K562 (cell line): ENCODE results near the gene SELENOO. TPM values are rescaled to one million over a fixed set of nuclear protein-coding genes. Genes with fewer than 3 reads are reported as not detected.

Experiments
- CBFA2T2 ChIP-seq: fragments of 450-650 bp; conservative IDR thresholded peaks from 2 replicates; pipeline ENCODE4 v1.6.1; 2017; ENCODE audit warnings: mild to moderate bottlenecking
- CREM ChIP-seq: IDR thresholded peaks from 2 replicates; pipeline ENCODE4 v1.6.1; 2014; ENCODE audit warnings: antibody characterized with exemption, low read depth
- MNT ChIP-seq, 2 experiments: fragments of 450-650 bp; conservative IDR thresholded peaks; 2 replicates each; pipeline ENCODE4 v1.6.1; 2017; ENCODE audit warnings: mild to moderate bottlenecking in 2 of 2, moderate library complexity in 2 of 2
- TFAM ChIP-seq: fragments of 250-450 bp; sonication (Bioruptor Pico); conservative IDR thresholded peaks from 2 replicates; pipeline ENCODE4 v1.5.0; 2021; ENCODE audit warnings: mild to moderate bottlenecking, moderate library complexity
- UBTF ChIP-seq, 2 experiments: IDR thresholded peaks; 2 replicates each; pipeline ENCODE4 v1.6.1; 2012; ENCODE audit warnings: improper control_type of control experiment in 2 of 2, low read depth in 2 of 2, low read length in 2 of 2, borderline replicate concordance in 1 of 2
- ZNF561 ChIP-seq: fragments of 450-650 bp; formaldehyde crosslinking; conservative IDR thresholded peaks from 2 replicates; pipeline ENCODE4 v1.4.0; 2020; ENCODE audit warnings: mild to moderate bottlenecking, moderate library complexity
- ZNF57 ChIP-seq: fragments of 450-650 bp; formaldehyde crosslinking; IDR thresholded peaks from 2 replicates; pipeline ENCODE4 v1.4.0; 2020; ENCODE audit warnings: mild to moderate bottlenecking, moderate library complexity
- polyA plus RNA-seq, 8 experiments: library from polyadenylated mRNA; depleted of rRNA in 4 of 8; stranded (reverse) in 5 of 8; unstranded in 3 of 8; fragments of >200 nt; fragmentation: Nextera tagmentation in 2 of 8; fragmentation: Illumina TruSeq in 1 of 8; extraction: Ambion mirVana in 2 of 8; extraction: Trizol in 1 of 8; gene quantifications; 2 replicates each; pipeline versions ENCODE4 v1.2.1 to v1.2.3, GENCODE V29; 2011 to 2014; ENCODE audit warnings: inconsistent platforms in 1 of 8, missing spikeins in 1 of 8
- total RNA-seq, 7 experiments: library from RNA; depleted of rRNA in 6 of 7; stranded (reverse); fragments of >200 nt in 6 of 7; fragmentation: Illumina TruSeq in 2 of 7; extraction: Trizol in 2 of 7; gene quantifications; 2 replicates each; pipeline versions ENCODE4 v1.2.1 to v1.2.3, GENCODE V29; 2011 to 2021; ENCODE audit warnings: low replicate concordance in 1 of 7

Gene SELENOO
- total and polyA plus RNA-seq, 9 of the 15 experiments (the other 6 are each of a cell fraction or from before 2014, with no cell fraction given) = 0.37 to 24.9 (median 8.3) TPM

GRCh38 chr22:50216055-50216683 lies 15.4 kb downstream of the SELENOO start (continued):
- no peak for TF ChIP-seq CBFA2T2
- TF ChIP-seq ZNF57 = no peak
- no peak for TF ChIP-seq TFAM (CRISPR knock-in tag)
- TF ChIP-seq ZNF561 (CRISPR knock-in tag) = no peak
- no peak for TF ChIP-seq CREM
- no peak for TF ChIP-seq UBTF (IDR thresholded peaks at IDR 0.05; ENCODE audit: borderline replicate concordance in 1 of 2, low read depth in 2 of 2, low read length in 2 of 2)
- TF ChIP-seq MNT (conservative IDR thresholded peaks at IDR 0.05) = no peak
- TF ChIP-seq, all 486 proteins: peak for 0
